ENCODE results near the gene STPG1. TPM values are rescaled to one million over a fixed set of nuclear protein-coding genes. Genes with fewer than 3 reads are reported as not detected.

Gene STPG1
- total RNA-seq, 3 donors from 2014 or later = 15.9 to 25.4 (median 17.9) TPM

DNA sequence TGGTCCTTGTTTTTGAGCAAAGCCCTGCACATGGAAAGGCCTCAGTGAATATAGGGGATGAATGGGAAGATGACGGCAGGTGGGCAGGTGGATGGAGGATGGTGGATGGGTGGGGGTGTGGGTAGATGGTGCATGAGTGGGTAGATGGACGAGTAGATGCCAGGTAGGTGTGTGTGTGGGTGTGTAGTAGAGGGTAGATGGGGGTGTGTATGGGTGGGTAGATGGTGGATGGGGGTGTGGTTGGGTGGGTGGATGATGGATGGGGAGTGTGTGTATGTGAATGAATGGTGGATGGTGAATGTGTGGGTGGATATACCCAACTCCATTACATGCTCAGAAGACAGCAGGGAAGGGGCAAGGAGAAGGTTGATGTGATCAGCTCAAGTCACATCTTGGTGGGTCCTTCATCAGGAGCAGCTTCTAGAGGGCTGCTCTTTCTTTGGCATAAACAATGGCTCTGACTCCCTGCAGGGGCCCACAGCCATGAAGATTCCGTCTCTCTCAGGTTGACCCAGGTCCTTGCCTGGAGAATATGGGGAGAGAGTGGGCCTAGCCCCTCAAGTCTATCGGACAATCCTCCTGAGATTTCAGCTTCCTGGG, 60.2 kb downstream of the STPG1 start:
- TF ChIP-seq, protein P1, sequence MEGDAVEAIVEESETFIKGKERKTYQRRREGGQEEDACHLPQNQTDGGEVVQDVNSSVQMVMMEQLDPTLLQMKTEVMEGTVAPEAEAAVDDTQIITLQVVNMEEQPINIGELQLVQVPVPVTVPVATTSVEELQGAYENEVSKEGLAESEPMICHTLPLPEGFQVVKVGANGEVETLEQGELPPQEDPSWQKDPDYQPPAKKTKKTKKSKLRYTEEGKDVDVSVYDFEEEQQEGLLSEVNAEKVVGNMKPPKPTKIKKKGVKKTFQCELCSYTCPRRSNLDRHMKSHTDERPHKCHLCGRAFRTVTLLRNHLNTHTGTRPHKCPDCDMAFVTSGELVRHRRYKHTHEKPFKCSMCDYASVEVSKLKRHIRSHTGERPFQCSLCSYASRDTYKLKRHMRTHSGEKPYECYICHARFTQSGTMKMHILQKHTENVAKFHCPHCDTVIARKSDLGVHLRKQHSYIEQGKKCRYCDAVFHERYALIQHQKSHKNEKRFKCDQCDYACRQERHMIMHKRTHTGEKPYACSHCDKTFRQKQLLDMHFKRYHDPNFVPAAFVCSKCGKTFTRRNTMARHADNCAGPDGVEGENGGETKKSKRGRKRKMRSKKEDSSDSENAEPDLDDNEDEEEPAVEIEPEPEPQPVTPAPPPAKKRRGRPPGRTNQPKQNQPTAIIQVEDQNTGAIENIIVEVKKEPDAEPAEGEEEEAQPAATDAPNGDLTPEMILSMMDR (IDR thresholded peaks at IDR 0.05) = no peak
- Histone ChIP-seq H3K4me3 (no peak overlapping the region), H3K9me3 (no peaks in the 10 kb centered on the region), H3K4me1 (ENCODE audit: low read depth) (no peaks in the 10 kb centered on the region), H3K36me3 (ENCODE audit: low read depth) (no peaks in the 10 kb centered on the region)
- DNase-seq (no peak), ATAC-seq (no peak)
- intact Hi-C loops (cut with DNase I, micrococcal nuclease) = loop anchor here in 1 of 2 donors (10.0 kb wide), 1 partner anchor 119 kb away; no protein-coding TSS in a partner anchor

DNA sequence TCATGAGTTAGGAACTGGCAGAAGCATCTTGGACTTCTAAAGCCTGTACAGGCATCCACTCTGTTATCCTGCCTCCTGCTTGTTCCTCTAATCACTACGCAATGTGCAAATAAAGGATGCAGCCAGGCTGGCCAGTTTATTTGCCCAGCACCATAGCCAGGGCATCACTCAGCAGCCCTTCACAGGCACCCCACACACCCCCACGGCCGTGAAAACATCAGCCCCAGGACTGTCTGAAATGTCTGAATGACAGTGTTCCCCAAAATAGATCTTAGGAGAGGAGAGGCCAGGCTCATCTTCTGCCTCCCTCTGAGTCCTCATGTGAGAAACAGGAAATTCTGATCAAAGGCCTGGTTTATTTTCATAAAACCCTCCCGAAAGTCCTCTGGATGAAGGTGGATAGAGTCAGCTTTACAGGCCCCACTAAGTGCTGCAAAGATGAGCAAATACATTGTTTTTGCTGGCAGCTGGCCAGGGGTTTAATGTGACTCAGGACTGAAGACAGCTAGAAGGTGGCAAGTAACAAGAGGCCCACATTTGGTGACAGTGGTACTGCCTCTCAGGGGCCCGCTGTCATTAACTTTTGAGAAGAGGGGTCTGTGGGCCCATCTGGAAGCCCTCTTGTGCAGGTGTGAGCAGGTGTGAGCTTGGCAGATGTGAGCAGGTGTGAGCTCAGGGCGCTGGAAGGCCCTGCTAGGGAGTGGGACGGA, 61.5 kb downstream of the STPG1 start:
- TF ChIP-seq, protein P1 (IDR thresholded peaks at IDR 0.05) = no peak
- H3K9me3 ChIP-seq = no peaks in the 10 kb centered on the region
- ATAC-seq (no peak), DNase-seq (no peak)
- no peaks in the 10 kb centered on the region for H3K36me3 ChIP-seq (ENCODE audit: low read depth)
- intact Hi-C loops (cut with DNase I, micrococcal nuclease) = loop anchor here in 1 of 2 donors (10.0 kb wide), 1 partner anchor 117 kb away; no protein-coding TSS in a partner anchor
- H3K4me3 ChIP-seq = no peak overlapping the region
- H3K4me1 ChIP-seq (ENCODE audit: low read depth) = no peaks in the 10 kb centered on the region

DNA sequence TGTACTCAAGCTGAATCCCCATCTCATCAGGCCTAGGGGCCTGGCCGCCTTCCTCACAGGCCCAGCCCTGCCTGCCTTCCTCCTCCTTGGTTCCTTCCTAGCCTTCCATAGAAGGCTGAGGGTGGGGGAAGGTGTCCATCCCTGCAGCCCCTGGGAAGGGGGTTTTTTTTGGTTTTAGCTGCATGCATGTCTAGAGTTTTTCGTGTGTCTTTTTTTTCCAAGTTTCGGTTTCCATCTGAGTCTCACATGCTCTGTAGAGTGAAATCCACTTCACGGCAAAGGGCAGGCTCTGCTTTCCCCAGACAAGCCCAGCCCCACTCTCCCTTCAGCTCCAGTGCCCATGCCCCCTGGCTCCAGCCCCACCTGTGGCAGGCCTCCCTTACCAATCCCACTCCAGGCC, 62.3 kb downstream of the STPG1 start:
- DNase-seq (no peak), ATAC-seq (no peak)
- no peak overlapping the region for H3K4me3 ChIP-seq
- no peaks in the 10 kb centered on the region for H3K36me3 ChIP-seq (ENCODE audit: low read depth)
- TF ChIP-seq, protein P1 (IDR thresholded peaks at IDR 0.05) = no peak
- intact Hi-C loops (cut with DNase I, micrococcal nuclease) = loop anchor here in 1 of 2 donors (10.0 kb wide), 1 partner anchor 116 kb away; no protein-coding TSS in a partner anchor
- no peaks in the 10 kb centered on the region for H3K9me3 ChIP-seq
- H3K4me1 ChIP-seq (ENCODE audit: low read depth) = no peaks in the 10 kb centered on the region

DNA sequence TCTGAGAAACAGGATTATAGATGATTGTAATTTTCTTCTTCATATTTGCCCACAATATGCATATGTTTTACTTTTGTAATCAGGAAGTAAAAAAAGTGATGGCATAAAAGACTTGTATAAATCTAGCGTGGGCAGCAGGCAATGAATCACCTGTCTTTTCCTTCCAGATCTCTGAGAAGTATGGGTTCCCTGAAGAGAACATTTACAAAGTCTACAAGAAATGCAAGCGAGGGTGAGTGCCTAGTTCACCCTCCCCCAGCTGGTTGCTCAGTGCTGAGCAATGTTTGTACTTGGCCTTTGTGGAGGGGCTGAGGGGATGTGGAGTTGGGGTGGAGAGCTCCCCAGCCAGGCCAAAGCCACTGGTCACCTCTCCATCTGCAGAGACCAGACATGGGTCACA, 63.7 kb downstream of the STPG1 start:
- intact Hi-C loops (cut with DNase I, micrococcal nuclease) = loop anchor here in 1 of 2 donors (10.0 kb wide), 1 partner anchor 115 kb away; no protein-coding TSS in a partner anchor
- no peaks in the 10 kb centered on the region for H3K9me3 ChIP-seq
- H3K4me1 ChIP-seq (ENCODE audit: low read depth) = no peaks in the 10 kb centered on the region
- H3K36me3 ChIP-seq (ENCODE audit: low read depth) = no peaks in the 10 kb centered on the region
- DNase-seq (no peak), ATAC-seq (no peak)
- H3K4me3 ChIP-seq = no peak overlapping the region
- TF ChIP-seq, protein P1 (IDR thresholded peaks at IDR 0.05) = no peak

DNA sequence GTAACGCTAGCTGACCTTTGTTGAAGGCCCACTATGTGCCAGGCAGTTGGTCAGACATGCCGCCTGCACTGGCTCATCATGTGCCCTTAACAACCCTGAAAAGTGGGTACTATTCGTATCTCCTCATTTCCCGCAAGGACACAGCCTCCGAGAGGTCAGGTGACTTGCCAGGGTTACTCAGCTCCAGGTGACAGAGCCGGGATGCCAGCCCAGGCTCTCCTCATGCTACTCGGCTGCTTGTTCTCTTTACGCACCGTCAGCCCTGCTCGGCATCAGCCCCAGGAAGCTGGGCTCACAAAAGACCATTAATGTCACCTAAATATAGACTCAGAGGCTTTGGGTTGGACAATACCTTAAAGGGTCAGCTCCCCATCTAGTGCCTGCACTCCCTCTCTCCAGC, 65.4 kb downstream of the STPG1 start:
- no peaks in the 10 kb centered on the region for H3K9me3 ChIP-seq
- H3K4me3 ChIP-seq = no peak overlapping the region
- TF ChIP-seq, protein P1 (IDR thresholded peaks at IDR 0.05) = no peak
- H3K36me3 ChIP-seq (ENCODE audit: low read depth) = no peaks in the 10 kb centered on the region
- H3K4me1 ChIP-seq (ENCODE audit: low read depth) = no peaks in the 10 kb centered on the region
- intact Hi-C loops (cut with DNase I, micrococcal nuclease) = no loop called here
- ATAC-seq (no peak), DNase-seq (no peak)

Measured in mucosa of descending colon (tissue), 3 donors.